Right ventricle myocardium superior (tissue), 1 donor: ENCODE data around the gene ZNF689. TPM values are rescaled to one million over a fixed set of nuclear protein-coding genes. Genes with fewer than 3 reads are reported as not detected.
"Not testable (repeated sequence)": the region's sequence is repeated elsewhere in the genome, so short reads cannot be mapped to it uniquely, and the experiment has no call there.

Experiments
- ATAC-seq: fragments of 200-7000 bp; cut with Tn5 transposase; one replicate; pipeline ENCODE4 v1.9.1; 2020; ENCODE audit warnings: mild to moderate bottlenecking; ENCODE audit not compliant: poor library complexity
- DNase-seq: peaks from one replicate; pipeline ENCODE4 v3.0.0-alpha.2; 2020
- intact Hi-C: fragments of 100-400 bp; cut with DNase I; formaldehyde crosslinking; loops from one replicate; pipeline ENCODE4 v1.11.2; 2022
- total RNA-seq: library from RNA; stranded (reverse); fragmentation: NEBNext Ultra II Directional; extraction: Animal tissue kit (Norgen Biotek cat#: 25700); gene quantifications from one replicate; pipeline ENCODE4 v1.2.1, GENCODE V29; 2021
- donor health status: DM: no; HTN: yes; CAD: no; lungs with severe emphysema.

The ZNF689 gene
- total RNA-seq, 1 donor from 2014 or later = 4.4 TPM

GRCh38 chr16:30641378-30641982 lies 31.3 kb upstream of the ZNF689 start:
- no peak for ATAC-seq

GRCh38 chr16:30637944-30638343 lies 27.8 kb upstream of the ZNF689 start:
- no peak for ATAC-seq
- DNase-seq = no peak
- intact Hi-C loops = no loop called here

More at GRCh38 chr16:30641378-30641982, 31.3 kb upstream of the ZNF689 start:
- no peak for DNase-seq
- intact Hi-C loops = no loop called here

GRCh38 chr16:30637139-30637538 lies 26.9 kb upstream of the ZNF689 start:
- DNase-seq, intact Hi-C loops, ATAC-seq: not testable (repeated sequence)

GRCh38 chr16:30636599-30636998 lies 26.4 kb upstream of the ZNF689 start:
- intact Hi-C loops = no loop called here
- no peak for DNase-seq
- ATAC-seq = no peak

- intact Hi-C loops = no loop called here
- ATAC-seq (no peak), DNase-seq (no peak)
Observed at GRCh38 chr16:30633526-30633925, 23.3 kb upstream of the ZNF689 start.

- DNase-seq, intact Hi-C loops, ATAC-seq: not testable (repeated sequence)
Observed at GRCh38 chr16:30632454-30632853, 22.3 kb upstream of the ZNF689 start.

- ATAC-seq (peak; percentile 90), DNase-seq (peak; percentile 93)
- intact Hi-C loops = no loop called here
Observed at GRCh38 chr16:30628628-30629540, 18.7 kb upstream of the ZNF689 start.

GRCh38 chr16:30626236-30626635 lies 16.0 kb upstream of the ZNF689 start:
- intact Hi-C loops = no loop called here
- ATAC-seq (no peak), DNase-seq (no peak)

- intact Hi-C loops = no loop called here
- DNase-seq (no peak), ATAC-seq (no peak)
Observed at GRCh38 chr16:30623536-30624283, 13.5 kb upstream of the ZNF689 start.

- intact Hi-C loops = no loop called here
- ATAC-seq = no peak
- DNase-seq = no peak
Observed at GRCh38 chr16:30622455-30623032, 12.4 kb upstream of the ZNF689 start.

- intact Hi-C loops = no loop called here
- ATAC-seq (no peak), DNase-seq (no peak)
Observed at GRCh38 chr16:30621765-30622164, 11.6 kb upstream of the ZNF689 start.

GRCh38 chr16:30620169-30620568 lies 10.0 kb upstream of the ZNF689 start:
- intact Hi-C loops = no loop called here
- ATAC-seq (no peak), DNase-seq (no peak)

- intact Hi-C loops = loop anchor here (5.0 kb wide), 1 partner anchor 182 kb away; no protein-coding TSS in a partner anchor
- ATAC-seq (no peak), DNase-seq (no peak)
Observed at GRCh38 chr16:30619638-30620037, 9.4 kb upstream of the ZNF689 start.

GRCh38 chr16:30619202-30619601 lies 9.0 kb upstream of the ZNF689 start:
- no peak for DNase-seq
- ATAC-seq = no peak
- intact Hi-C loops = loop anchor here (5.0 kb wide), 1 partner anchor 182 kb away; no protein-coding TSS in a partner anchor

- peak; percentile 60 for DNase-seq
- peak; percentile 66 for ATAC-seq
- intact Hi-C loops = loop anchor here (5.0 kb wide), 1 partner anchor 178 kb away; no protein-coding TSS in a partner anchor
Observed at GRCh38 chr16:30615358-30616091, 5.3 kb upstream of the ZNF689 start.

GRCh38 chr16:30609002-30609925 lies 925 bp downstream of the ZNF689 start:
- ATAC-seq = peak; percentile 74
- intact Hi-C loops = loop anchor here (10.0 kb wide), 1 partner anchor 184 kb away; no protein-coding TSS in a partner anchor
- DNase-seq = peak; percentile 70

GRCh38 chr16:30606004-30606403 lies 4.2 kb downstream of the ZNF689 start:
- intact Hi-C loops = loop anchor here (10.0 kb wide), 1 partner anchor 181 kb away; no protein-coding TSS in a partner anchor

More at GRCh38 chr16:30606004-30606403, 4.2 kb downstream of the ZNF689 start:
- DNase-seq = no peak
- no peak for ATAC-seq
